Ishikawa (cell line): Measurements from ENCODE around the gene GLA.

ENCODE experiments used
- CEBPB ChIP-seq: IDR thresholded peaks from 2 replicates; pipeline ENCODE4 v1.6.1; 2012
- CREB1 ChIP-seq: IDR thresholded peaks from 2 replicates; pipeline ENCODE4 v1.6.1; 2012; ENCODE audit warnings: low read depth
- EGR1 ChIP-seq: IDR thresholded peaks from 2 replicates; pipeline ENCODE4 v1.6.1; 2012
- EP300 ChIP-seq: IDR thresholded peaks from 2 replicates; pipeline ENCODE4 v1.6.1; 2012; ENCODE audit warnings: borderline replicate concordance
- FOXM1 ChIP-seq: IDR thresholded peaks from 2 replicates; pipeline ENCODE4 v1.6.1; 2012; ENCODE audit warnings: low read depth, borderline replicate concordance
- NFIC ChIP-seq: IDR thresholded peaks from 2 replicates; pipeline ENCODE4 v1.6.1; 2012
- TAF1 ChIP-seq: IDR thresholded peaks from 2 replicates; pipeline ENCODE4 v1.6.1; 2012; ENCODE audit warnings: low read depth, mild to moderate bottlenecking
- TCF12 ChIP-seq: IDR thresholded peaks from 2 replicates; pipeline ENCODE4 v1.6.1; 2012; ENCODE audit warnings: low read depth
- TEAD4 ChIP-seq: IDR thresholded peaks from 2 replicates; pipeline ENCODE4 v1.6.1; 2012
- YY1 ChIP-seq: IDR thresholded peaks from 2 replicates; pipeline ENCODE4 v1.6.1; 2012; ENCODE audit warnings: low read depth
- ZBTB7A ChIP-seq: IDR thresholded peaks from 2 replicates; pipeline ENCODE4 v1.6.1; 2012; ENCODE audit warnings: low read depth
- TF ChIP-seq, protein P1 (sequence below): IDR thresholded peaks from 2 replicates; pipeline ENCODE4 v1.6.1; 2012; ENCODE audit warnings: low read depth, mild to moderate bottlenecking
- TF ChIP-seq, protein P2 (sequence below): IDR thresholded peaks from 2 replicates; pipeline ENCODE4 v1.6.1; 2012
- TF ChIP-seq, protein P3 (sequence below): IDR thresholded peaks from 2 replicates; pipeline ENCODE4 v1.6.1; 2012

GLA gene

DNA sequence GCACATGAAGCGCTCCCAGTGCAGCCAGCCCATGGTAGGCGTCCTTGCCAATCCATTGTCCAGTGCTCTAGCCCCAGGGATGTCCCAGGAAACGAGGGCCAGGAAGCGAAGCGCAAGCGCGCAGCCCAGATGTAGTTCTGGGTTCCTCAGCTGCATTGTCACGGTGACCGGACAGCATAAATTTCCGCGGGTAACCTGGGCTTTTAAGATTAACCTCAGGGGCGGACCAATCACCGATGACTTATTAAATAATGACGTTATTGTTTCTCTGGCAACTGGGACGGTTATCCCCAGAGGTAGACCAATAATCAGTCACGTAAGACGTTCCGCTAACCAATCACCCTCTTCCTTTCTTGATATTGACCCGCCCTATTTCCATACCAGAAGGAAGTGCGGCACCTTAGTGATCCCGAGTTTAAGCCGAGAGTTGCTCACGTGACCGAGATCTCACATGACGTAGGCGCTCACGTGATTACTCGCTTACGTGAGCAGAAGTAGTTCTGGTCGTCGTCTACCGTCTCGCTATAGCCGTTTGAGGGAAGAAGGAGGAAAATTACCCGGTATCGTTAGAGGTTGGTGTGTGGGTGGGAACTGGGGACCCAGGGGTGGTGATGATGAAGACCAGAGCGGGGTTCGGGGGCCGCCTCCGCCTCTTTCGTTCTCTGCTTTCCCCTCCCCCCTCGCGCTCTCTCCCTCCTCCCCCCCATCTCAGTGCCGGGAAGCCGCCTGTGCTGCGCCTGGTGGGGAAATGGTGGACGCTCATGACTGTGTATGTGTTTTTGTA, at the start of gene GLA, which contains the start of gene HNRNPH2:
GLA (minus strand) TSS at position 178 of the 784 bp plus-strand sequence; CDS start at position 156, 22 bp downstream.
HNRNPH2 (plus strand) TSS at position 475 of the 784 bp plus-strand sequence. CDS start 3,767 bp downstream, outside the sequence.
- TF ChIP-seq, protein P1, sequence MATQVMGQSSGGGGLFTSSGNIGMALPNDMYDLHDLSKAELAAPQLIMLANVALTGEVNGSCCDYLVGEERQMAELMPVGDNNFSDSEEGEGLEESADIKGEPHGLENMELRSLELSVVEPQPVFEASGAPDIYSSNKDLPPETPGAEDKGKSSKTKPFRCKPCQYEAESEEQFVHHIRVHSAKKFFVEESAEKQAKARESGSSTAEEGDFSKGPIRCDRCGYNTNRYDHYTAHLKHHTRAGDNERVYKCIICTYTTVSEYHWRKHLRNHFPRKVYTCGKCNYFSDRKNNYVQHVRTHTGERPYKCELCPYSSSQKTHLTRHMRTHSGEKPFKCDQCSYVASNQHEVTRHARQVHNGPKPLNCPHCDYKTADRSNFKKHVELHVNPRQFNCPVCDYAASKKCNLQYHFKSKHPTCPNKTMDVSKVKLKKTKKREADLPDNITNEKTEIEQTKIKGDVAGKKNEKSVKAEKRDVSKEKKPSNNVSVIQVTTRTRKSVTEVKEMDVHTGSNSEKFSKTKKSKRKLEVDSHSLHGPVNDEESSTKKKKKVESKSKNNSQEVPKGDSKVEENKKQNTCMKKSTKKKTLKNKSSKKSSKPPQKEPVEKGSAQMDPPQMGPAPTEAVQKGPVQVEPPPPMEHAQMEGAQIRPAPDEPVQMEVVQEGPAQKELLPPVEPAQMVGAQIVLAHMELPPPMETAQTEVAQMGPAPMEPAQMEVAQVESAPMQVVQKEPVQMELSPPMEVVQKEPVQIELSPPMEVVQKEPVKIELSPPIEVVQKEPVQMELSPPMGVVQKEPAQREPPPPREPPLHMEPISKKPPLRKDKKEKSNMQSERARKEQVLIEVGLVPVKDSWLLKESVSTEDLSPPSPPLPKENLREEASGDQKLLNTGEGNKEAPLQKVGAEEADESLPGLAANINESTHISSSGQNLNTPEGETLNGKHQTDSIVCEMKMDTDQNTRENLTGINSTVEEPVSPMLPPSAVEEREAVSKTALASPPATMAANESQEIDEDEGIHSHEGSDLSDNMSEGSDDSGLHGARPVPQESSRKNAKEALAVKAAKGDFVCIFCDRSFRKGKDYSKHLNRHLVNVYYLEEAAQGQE: no peak
- no peak for TF ChIP-seq FOXM1
- no peak for TF ChIP-seq NFIC
- TF ChIP-seq CREB1: peak; percentile 61; the same call in 1 of the 2 replicates
- TF ChIP-seq, protein P2, sequence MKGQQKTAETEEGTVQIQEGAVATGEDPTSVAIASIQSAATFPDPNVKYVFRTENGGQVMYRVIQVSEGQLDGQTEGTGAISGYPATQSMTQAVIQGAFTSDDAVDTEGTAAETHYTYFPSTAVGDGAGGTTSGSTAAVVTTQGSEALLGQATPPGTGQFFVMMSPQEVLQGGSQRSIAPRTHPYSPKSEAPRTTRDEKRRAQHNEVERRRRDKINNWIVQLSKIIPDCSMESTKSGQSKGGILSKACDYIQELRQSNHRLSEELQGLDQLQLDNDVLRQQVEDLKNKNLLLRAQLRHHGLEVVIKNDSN: peak; percentile 99

DNA sequence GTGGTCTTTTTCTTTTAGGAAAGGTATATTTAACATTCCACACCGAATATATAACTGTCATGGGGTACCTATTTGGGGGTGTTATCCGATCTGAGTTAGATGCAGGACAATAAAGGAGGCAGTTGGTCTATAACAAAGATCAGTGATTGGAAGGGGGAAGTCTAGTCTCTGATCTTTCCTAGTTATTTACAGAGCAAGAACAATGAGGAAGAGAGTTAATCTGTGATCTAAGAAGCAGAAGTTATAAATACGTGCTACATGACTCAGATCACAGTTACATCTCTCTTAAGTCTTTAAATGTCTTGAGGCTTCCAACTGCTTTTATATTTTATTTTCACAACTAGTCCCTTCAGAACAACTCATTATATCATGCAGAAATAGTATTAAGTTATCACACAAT, 44.3 kb upstream of the GLA start:
- no peak for TF ChIP-seq TCF12
- TF ChIP-seq ZBTB7A: no peak
- TF ChIP-seq CEBPB: no peak
- no peak for TF ChIP-seq EP300
- TF ChIP-seq YY1: no peak
- TF ChIP-seq, protein P3, sequence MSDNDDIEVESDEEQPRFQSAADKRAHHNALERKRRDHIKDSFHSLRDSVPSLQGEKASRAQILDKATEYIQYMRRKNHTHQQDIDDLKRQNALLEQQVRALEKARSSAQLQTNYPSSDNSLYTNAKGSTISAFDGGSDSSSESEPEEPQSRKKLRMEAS: no peak
- TF ChIP-seq TAF1: no peak

DNA sequence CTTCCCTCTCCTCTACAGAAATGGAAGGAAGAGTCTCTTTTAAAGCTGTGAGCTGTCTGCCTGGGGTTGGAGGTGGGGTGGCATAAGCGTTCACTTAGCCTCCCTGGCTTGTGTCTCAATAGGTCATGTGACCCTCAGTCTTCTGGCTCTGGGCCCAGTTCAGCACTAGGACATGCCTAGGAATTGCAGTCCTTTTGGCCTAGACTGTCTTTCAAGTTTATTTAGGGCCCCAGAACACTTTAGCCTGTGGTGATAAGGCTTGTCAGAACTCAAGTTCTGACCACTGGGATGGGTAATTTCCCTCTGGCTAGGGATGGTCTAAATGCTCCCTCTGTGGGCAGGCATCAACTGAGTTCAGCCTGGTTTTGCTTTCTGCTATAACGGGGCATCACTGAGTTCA, 43.2 kb upstream of the GLA start:
- TF ChIP-seq, protein P1: no peak
- TF ChIP-seq ZBTB7A (no peak), TCF12 (no peak), EGR1 (no peak), NFIC (no peak), TEAD4 (no peak), YY1 (no peak), EP300 (no peak)
- TF ChIP-seq, protein P3: no peak
- TF ChIP-seq, protein P2: no peak

DNA sequence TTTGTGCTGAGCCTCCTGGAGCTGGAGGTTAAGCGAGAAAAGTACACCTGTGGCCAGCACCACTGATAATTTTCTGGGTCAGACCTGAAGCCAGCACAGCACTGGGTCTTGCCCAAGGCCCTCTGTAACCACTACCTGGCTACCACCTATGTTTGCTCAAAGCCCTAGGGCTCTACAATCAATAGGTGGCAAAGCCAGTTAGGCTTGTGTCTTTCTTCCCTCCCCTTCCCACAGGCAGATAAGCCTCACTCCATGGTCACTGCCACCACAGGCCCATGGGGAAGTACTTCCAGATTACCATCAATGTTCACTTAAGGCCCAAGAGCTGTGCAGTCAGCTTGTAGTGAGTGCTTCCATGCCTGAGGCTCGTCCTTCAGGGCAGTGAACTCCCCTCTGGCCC, 42.4 kb upstream of the GLA start:
- TF ChIP-seq EGR1 (no peak), ZBTB7A (no peak)
- TF ChIP-seq, protein P3: no peak
- TF ChIP-seq, protein P1: no peak
- TF ChIP-seq, protein P2: no peak

DNA sequence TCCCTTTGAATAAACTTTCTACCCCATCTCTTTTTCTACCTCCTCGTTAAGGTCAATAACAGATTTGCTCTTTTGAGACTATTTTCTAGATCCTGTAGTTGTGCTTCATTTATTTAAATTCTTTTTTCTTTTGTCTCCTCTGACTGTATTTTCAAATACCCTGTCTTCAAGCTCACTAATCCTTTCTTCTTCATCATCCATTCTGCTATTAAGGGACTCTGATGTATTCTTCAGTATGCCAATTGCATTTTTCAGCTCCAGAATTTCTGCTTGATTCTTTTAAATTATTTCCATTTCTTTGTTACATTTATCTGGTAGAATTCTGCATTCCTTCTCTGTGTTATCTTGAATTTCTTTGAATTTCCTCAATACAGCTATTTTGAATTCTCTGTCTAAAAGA, 41.6 kb upstream of the GLA start:
- TF ChIP-seq CREB1 (no peak), CEBPB (no peak), TEAD4 (no peak)
